AG04449 (cell line): ENCODE measurements around the gene SCFD1.
"Not testable (repeated sequence)": the region's sequence is repeated elsewhere in the genome, so short reads cannot be mapped to it uniquely, and the experiment has no call there.

Experiments
- CTCF ChIA-PET: fragments of 350-600 bp; formaldehyde crosslinking; extraction: SDS; loops from one replicate; lab custom pipeline; 2021; ENCODE audit warnings: antibody characterized with exemption; lab: Yijun Ruan, JAX
- POLR2A ChIA-PET: fragments of 400-600, 350-600 bp; formaldehyde crosslinking; extraction: SDS; loops from one replicate; lab custom pipeline; 2020; ENCODE audit warnings: antibody characterized with exemption, inconsistent platforms; lab: Yijun Ruan, JAX
- DNase-seq: peaks from one replicate; pipeline ENCODE4 v3.0.0-alpha.2; 2010; ENCODE audit warnings: low read depth, low spot score
- H3K4me3 ChIP-seq: 2 replicates; pipeline ENCODE4 v1.5.1; 2011; ENCODE audit warnings: low read depth, mild to moderate bottlenecking, control low read depth, low read length
- TF ChIP-seq, protein P1 (sequence below): IDR thresholded peaks from one replicate; pipeline ENCODE4 v1.5.1; 2011; ENCODE audit warnings: mild to moderate bottlenecking, moderate library complexity, low read length, control low read depth, inconsistent platforms; ENCODE audit not compliant: insufficient read depth; ENCODE audit errors: missing control alignments

SCFD1 gene

DNA sequence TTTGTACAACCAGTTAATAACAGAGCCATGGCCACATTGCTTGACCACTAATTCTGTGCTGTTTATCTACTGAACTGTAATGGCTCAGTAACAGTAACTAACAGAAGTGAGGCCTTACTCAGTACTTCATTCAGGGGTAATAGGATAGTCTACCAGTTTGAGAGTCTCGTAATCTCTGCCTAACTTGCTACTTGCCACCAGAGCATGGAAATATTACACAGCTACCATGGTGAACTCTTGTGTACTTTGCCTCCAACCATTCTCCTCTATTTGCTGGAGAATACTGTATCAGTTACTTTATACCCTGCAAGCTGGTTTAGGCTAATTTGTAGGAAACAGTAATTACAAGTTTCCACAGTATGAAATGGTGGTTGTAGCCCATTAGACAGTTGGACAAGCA is 10.6 kb downstream of the SCFD1 start:
- POLR2A ChIA-PET, result no interaction called here
- CTCF ChIA-PET, result interaction anchor here (1.1 to 2.1 kb wide), 2 partner anchors 10 to 24 kb away, joined by 3 to 7 read pairs; partner anchors contain the start of gene SCFD1
- no peak for DNase-seq
- no peak overlapping the region for H3K4me3 ChIP-seq
- TF ChIP-seq, protein P1, sequence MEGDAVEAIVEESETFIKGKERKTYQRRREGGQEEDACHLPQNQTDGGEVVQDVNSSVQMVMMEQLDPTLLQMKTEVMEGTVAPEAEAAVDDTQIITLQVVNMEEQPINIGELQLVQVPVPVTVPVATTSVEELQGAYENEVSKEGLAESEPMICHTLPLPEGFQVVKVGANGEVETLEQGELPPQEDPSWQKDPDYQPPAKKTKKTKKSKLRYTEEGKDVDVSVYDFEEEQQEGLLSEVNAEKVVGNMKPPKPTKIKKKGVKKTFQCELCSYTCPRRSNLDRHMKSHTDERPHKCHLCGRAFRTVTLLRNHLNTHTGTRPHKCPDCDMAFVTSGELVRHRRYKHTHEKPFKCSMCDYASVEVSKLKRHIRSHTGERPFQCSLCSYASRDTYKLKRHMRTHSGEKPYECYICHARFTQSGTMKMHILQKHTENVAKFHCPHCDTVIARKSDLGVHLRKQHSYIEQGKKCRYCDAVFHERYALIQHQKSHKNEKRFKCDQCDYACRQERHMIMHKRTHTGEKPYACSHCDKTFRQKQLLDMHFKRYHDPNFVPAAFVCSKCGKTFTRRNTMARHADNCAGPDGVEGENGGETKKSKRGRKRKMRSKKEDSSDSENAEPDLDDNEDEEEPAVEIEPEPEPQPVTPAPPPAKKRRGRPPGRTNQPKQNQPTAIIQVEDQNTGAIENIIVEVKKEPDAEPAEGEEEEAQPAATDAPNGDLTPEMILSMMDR, result no peak

DNA sequence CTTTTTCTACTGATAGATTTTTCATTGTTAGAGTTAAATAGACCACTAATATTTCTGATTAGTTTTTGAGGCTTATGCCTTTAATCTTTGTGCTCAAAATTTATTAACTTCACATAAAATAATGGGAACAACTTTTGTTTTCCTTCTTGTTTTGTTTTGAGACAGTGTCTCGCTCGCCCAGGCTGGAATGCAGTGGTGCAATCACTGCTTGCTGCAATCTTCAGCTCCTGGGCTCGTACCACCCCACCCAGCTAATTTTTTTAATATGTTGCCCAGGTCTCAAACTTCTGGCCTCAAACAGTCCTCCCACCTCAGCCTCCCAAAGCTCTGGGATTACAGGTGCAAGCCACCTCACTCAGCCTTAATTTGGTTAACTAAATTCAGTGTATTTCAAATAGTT is 16.8 kb downstream of the SCFD1 start:
- POLR2A ChIA-PET, result no interaction called here
- CTCF ChIA-PET, result no interaction called here
- DNase-seq, result no peak
- TF ChIP-seq, protein P1, result no peak
- H3K4me3 ChIP-seq, result no peak overlapping the region

DNA sequence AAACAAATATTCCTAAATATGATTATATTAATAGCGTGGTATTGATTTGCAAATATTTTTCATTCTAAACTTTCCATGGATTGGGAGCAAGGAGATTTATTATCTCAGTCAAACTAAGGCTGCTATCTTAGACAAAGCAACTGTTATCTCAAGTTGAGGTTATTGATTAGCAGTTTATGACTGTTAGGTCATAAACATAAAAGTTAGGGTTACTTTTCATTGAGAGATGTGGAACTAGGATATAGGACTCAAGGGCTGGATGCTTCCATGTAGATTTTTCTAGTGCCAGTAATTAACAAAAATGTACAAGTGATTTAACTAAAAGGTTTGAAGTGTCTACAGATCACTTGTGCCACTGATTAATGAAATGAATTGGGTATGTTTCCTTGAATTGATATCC is 19.1 kb downstream of the SCFD1 start:
- DNase-seq, result no peak
- POLR2A ChIA-PET, result no interaction called here
- CTCF ChIA-PET, result no interaction called here
- TF ChIP-seq, protein P1, result no peak
- H3K4me3 ChIP-seq, result no peak overlapping the region

DNA sequence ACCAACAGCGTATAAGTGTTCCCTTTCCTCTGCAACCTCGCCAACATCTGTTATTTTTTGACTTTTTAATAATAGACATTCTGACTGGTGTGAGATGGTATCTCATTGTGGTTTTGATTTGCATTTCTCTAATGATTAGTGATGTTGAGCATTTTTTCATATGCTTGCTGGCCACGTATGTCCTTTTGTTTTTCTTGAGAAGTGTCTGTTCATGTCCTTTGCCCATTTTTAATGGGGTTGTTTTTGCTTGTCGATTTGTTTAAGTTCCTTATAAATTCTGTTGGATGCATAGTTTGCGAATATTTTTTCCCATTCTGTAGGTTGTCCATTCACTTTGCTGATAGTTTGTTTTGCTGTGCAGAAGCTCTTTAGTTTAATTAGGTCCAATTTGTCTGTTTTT is 22.3 kb downstream of the SCFD1 start:
- H3K4me3 ChIP-seq, POLR2A ChIA-PET, DNase-seq: not testable (repeated sequence)
- CTCF ChIA-PET, result interaction anchor here (1.4 kb wide), 1 partner anchor 12 kb away, joined by 5 read pairs; no protein-coding TSS in a partner anchor

DNA sequence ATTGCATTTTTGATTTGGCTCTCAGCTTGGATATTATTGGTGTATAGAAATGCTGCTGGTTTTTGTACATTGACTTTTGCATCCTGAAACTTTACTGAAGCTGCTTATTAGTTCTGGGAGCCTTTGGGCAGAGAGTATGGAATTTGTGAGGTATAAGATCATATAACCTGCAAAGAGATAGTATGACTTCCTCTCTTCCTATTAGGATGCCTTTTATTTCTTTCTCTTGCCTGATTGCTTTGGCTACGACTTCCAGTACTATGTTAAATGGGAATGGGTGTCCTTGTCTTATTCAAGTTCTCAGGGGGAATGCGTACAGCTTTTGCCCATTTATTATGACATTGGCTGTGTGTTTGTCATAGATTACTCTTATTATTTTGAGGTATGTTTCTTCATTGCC is 23.5 kb downstream of the SCFD1 start:
- DNase-seq, result no peak
- CTCF ChIA-PET, result interaction anchor here (1.0 to 1.4 kb wide), 2 partner anchors 9 to 11 kb away, joined by 4 to 5 read pairs; no protein-coding TSS in a partner anchor
- POLR2A ChIA-PET, result no interaction called here
- no peak overlapping the region for H3K4me3 ChIP-seq
- TF ChIP-seq, protein P1, result no peak

DNA sequence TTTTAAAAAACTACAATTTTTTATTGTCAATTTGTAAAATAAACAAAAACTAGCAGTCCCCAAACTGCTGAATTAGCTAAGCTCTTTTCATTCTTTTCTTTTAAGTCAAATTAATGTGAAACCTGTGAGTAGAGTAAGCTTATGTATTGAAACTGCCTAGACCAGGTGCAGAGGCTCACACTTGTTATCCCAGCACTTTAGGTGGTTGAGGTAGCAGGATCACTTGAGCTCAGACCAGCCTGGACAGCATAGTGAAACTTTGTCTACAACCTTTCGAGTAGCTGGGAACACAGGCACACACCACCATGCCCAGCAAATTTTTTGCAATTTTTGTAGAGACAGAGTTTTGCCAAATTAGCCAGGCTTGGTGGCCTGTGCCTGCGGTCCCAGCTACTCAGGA is 26.4 kb downstream of the SCFD1 start:
- POLR2A ChIA-PET, result no interaction called here
- no peak overlapping the region for H3K4me3 ChIP-seq
- TF ChIP-seq, protein P1, result no peak
- no peak for DNase-seq
- CTCF ChIA-PET, result interaction anchor here (2.3 kb wide), 1 partner anchor 10 kb away, joined by 8 read pairs; no protein-coding TSS in a partner anchor

DNA sequence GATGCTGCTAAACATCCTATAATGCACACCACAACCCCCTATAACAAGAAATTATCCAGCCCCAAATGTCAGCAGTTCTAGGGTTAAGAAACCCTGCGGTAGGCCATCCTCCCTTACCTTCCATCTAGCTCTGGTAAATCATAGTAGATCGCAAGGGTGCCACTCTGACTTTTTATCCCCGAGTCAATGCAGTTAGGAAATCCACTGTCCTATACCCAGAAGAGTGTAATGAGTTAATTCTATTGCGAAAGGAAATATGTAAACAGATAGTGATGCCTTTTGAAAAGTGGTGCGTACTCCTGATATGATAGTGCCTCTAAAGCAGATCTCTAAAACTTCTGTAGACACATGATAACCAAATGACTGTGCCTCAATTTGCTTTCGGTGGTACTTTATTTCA is 29.8 kb downstream of the SCFD1 start:
- no peak for DNase-seq
- ChIA-PET POLR2A (no interaction called here), CTCF (no interaction called here)
- TF ChIP-seq, protein P1, result no peak
- no peak overlapping the region for H3K4me3 ChIP-seq
